Activated T-helper 9 cell treated with anti-CD3 and anti-CD28 coated beads, Interleukin-2, amount 50 U/mL, for 16 hours (primary cell): ENCODE results near the gene KIRREL2.
"Not testable (repeated sequence)": the region's sequence is repeated elsewhere in the genome, so short reads cannot be mapped to it uniquely, and the experiment has no call there.

Source experiments
- DNase-seq: peaks from one replicate; pipeline ENCODE4 v3.0.0-alpha.2; 2020; ENCODE audit warnings: low read depth

Gene KIRREL2

DNA sequence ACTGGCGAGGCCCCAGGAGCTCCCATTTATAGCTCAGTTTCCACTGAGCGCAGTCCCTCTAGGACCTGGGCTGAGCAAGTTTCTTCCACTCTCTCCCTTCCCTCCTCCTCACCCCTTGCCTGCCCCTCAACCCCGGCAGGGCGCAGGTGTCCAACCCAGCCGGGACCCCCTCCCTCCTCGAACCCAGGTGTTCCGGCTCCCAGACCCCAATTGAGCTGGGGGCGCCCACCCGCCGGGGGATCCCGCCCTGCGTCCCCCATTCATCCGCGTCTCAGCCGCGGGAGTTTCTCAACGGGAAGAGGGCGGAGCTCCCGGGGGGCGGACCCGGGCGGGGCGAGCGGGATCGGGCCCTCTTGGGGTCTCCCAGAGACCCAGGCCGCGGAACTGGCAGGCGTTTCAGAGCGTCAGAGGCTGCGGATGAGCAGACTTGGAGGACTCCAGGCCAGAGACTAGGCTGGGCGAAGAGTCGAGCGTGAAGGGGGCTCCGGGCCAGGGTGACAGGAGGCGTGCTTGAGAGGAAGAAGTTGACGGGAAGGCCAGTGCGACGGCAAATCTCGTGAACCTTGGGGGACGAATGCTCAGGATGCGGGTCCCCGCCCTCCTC, at the start of gene KIRREL2:
Gene KIRREL2 (plus strand): TSS at position 366 of the 604 bp plus-strand sequence. CDS start 209 bp downstream, at position 575.
- DNase-seq = no peak

DNA sequence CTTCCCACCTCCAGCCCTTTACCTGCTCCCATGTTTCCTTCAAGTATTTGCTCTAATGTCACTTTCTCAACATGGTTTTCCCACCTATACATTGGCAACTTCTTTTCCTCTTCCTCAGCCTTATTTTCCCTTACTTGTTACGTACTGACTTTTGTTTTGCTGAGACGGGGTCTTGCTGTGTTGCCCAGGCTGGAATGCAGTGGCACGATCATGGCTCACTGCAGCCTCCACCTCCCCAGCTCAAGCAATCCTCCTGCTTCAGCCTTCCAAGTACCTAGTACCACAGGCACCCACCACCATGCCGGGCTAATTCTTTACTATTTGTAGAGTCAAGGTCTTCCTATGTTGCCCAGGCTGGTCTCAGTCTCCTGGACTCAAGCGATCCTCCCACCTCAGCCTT, 49.1 kb upstream of the KIRREL2 start:
- DNase-seq = no peak

DNA sequence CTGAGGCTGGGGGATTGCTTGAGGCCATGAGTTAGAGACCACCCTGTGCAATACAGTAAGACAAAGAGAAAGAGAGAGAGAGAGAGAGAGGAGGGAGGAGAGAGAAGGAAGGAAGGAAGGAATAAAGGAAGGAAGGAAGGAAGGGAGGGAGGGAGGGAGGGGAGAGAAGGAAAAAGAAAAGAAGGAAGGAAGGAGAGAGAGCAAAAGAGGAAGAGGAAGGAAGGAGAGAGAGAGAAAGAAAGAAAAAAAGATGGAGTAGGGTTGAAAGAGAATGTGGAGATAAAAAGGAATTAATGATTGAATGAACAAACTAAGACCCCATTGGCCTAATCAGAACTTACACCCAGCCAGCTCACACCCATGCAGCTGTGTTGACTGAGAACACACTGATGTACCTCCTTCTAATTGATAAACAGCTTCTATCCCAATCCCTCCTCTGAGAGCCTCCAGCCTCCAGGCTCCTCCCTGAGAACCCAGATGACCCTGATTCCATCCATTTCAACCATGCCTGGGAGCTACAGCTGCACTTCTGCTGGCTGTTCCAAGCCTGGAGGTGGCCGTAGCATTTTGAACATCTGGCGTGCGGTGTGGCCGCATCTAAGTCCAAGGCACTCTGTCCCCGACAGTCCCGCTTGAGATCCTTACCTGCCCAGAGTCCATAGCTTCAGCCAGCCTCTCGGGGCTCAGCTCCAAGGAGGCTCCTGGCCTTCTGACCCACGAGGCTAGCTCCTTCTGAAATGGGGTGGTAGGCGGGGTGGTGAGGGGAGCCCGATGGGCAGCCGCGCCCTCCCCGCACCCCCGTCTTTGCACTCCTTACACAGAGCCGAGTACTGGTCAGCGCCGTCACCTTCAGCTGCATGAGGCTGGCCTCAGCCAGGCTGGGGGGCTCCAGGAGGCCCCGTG, 45.1 kb upstream of the KIRREL2 start:
- no peak for DNase-seq

DNA sequence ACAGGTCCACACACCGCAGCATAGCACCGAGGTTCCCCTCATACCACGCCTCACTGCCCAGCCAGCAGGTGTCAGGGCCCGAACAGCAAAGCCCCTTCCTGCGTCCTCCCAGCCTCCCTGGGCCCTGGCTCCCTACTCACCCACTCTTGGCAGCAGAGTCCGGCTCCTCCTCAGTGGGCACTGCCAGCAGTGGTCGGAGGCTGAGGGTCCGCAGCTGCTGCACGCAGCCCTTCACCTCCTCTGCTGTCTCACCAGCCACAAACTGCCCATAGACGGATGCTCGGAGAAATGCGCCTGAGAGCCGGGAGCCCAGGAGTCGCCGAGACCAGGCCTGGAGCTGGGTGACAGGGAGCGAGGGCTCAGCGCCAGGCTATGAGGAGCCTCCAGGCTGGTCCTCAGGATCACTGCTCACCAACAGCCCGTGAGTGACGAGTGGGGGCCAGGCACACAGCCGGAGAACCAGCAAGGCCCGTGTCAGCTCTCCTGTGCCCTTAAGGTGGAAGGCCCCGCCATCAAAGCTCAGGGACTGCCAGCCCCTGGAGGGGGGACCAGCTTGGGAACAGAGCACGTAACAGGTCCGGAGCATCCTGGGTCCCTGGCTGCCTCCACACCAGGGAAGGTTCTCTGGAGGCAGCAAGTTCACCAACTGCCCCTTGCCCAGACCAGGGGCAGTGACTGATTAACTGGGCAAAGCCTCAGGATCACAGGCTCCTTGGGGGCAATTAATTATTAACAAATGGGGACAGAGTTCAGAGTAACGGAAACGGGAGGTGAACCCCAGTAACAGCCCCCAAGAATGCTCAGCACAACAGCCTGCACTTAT, 44.3 kb upstream of the KIRREL2 start, which contains the start of gene PRODH2:
Gene PRODH2 (minus strand): TSS at position 626 of the 823 bp plus-strand sequence. CDS start 40 bp downstream, at position 586.
- DNase-seq = no peak

DNA sequence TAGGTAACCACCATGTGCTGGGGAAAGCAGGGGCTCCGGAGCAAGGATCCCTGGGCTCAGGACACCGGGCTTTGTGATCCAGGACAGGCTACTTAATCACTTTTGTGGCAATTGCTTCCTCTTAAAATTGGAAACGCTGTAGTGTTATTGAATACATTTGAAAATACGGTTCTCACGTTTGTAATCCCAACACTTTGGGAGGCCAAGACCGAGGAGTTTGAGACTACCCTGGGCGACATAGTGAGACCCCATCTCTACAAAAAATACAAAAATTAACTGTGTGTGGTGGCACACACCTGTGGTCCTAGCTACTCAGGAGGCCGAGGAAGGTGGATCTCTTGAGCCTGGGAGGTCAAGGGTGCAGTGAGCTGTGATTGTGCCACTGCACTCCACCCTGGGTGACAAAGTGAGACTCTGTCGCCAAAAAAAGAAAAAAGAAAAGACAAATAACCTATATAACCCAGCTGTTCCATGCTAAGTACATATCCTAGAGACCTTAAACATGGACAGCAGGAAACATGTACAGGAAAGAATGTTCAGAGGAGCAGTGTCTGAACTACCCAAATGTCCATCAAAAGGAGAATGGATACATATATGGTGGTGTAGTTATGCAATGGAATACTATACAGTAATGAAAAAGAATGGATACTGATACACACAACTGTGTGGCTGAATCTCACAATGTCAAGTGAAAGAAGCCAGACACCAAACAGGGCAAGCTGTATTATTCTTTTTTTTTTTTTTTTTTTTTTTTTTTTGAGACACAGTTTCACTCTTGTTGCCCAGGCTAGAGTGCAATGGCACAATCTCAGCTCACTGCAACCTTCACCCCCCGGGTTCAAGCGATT, 43.4 kb upstream of the KIRREL2 start:
- DNase-seq = no peak

DNA sequence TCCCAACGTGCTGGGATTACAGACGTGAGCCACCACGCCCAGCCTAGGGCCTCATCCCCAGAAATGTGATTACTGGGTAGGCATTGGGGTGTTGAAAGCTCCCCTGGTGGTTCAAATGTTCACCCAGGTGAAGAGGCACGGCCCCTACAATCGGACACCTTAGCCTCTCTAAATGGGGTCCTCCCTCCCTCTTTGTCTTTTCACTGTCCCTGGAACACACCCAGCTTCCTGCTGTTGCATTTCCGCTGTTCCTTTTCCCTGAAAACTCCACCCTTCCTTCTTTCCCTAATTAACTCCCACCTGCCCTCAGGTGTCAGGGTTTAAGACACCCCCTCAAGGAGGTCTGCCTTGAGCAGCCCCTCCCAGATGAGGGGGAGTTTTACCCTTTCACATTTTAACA, 40.4 kb upstream of the KIRREL2 start:
- DNase-seq = no peak

DNA sequence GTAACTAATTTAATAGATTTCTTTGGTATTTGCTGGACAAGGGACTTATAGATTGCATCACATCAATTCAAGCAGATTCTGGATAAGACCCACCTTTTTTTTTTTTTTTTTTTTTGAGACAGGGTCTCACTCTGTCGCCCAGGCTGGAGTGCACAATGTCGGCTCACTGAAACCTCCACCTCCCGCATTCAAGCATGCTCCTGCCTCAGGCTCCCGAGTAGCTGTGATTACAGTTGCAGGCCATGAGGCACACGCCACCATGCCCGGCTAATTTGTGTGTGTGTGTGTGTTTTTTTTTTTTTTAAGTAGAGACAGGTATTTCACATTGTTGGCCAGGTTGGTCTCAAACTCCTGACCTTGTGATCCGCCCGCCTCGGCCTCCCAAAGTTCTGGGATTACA, 39.9 kb upstream of the KIRREL2 start:
- no peak for DNase-seq

DNA sequence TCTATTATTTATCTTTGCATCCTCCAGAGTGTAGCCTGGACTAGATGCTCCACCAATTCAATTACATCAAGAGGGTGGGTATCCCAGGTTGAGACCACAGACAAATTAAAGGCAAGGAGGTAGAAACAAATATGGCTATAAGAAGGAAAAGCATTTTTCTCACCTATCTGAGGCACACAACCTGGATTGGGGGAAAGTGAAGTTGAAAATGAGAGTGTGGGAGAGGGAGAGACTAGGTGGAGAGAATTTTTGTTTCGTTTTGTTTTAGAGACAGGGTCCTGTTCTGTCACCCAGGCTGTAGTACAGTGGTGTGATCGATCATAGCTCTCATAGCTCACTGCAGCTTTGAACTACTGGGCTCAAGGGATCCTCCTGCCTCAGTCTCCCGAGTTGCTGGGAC, 38.3 kb upstream of the KIRREL2 start:
- DNase-seq = no peak

DNA sequence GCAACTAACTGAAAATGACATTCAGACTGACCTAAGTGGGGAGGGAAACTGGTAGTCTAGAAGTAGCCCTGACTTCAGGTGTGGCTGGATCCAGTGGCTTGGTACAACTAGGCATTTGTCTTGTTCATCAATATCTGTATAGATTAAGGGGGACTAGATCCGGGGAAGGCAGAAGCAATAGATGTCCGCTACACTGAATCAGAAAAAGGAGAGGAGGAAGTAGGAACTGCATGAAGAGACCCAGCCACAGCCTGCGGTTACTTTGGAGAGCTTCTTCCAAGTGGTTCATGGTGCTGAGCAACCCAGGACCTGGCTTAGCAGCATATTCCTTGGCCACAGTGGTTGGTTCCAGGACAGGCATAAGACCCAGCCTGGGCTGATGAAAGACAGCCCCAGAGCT, 34.1 kb upstream of the KIRREL2 start:
- DNase-seq = no peak

DNA sequence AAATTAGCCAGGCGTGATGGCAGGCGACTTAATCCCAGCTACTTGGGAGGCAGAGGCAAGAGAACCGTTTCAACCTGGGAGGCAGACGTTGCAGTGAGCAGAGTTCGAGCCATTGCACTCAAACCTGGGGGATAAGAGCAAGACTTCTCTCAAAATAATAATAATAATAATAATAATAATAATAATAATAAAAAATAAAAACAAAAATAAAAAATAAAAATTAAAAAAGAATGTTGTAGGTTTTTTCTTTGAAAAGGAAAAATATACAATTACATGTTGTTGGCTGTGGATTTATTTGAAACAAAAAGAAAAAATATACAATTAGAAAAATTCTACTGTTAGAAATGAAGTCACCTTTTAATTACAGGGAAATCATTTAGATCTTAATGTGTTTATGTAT, 32.6 kb upstream of the KIRREL2 start:
- DNase-seq = no peak

DNA sequence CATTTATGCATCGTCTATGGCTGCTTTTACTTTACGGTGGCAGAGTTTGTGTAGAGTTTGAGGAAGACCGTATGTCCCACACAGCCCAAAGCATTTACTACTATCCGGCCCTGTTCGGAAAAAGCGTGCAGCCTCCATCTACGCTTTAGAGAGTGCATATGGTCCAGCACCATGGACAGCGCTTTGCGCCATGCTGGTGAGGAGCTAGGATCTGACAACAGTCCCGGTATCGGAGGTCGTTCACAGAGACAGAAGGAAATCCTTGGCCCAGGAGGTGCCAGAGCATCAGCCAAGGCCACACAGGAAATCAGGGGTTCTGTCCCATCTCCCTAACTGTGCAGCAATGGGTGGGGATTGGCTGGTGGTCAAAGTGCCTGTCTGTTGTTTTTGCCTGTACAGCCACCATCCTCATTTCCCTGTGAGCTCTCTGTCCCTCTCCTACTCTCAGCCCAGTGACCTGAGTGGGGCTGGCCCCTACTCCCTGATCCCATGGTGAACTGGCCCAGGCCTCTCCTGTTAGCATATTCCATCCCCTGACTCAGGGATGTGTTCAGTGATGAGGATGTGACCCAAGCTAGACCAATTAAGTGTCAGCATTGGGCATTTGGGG, 27.9 kb upstream of the KIRREL2 start:
- no peak for DNase-seq

DNA sequence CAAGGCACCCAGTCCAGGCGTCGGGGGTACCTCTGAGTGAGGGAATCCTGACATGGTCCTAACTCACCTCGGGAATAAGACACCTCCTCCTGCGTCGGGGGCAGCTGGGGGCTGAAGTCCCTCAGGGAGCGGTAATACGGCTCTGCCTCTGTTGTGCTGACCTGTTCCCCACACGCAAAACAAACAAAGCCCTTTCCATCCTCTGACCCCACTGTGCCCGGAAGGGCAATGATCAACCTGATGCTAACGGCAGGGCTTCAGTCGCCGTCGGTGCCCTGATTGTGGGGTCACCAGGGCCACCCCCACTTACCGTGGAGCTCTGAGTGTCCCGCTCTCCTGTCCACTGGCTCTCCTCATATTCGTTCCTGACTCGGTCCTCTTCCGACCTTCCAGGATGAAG, 25.7 kb upstream of the KIRREL2 start:
- DNase-seq = no peak

DNA sequence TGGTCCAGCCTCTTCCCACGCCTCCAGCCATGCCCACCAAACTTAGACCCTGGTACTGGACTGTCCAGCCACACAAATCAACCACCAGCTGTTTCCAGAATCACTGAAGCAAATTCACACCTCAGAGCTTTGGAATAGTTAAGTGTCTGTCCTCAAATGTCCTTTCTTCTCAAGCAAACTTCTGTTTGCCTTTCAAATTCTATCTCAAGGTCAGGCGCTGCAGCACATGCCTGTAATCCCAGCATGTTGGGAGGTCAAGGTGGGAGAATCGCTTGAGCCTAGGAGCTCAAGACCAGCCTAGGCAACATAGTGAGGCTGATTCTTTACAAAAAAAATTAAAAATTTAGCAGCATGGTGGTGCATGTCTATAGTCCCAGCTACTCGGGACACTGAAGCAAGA, 24.7 kb upstream of the KIRREL2 start:
- DNase-seq = no peak

DNA sequence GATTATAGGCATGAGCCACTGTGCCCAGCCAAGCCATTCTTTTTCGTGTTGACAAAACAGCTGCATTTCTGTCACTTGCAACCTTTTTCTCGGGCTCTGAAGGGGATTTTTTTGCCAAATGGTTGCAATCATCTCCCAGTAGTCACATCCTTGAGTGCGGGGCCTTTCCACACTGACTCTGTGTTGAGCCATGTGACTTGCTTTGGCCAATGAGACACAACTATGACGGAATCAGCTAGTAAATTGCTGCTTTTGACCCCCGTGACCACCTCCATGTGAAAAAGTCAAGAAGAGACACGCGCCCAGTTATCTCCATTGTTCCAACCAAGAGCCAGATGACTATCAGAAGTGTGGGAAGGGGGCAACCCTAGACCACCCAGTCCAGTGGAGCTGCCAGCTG, 22.7 kb upstream of the KIRREL2 start:
- no peak for DNase-seq

DNA sequence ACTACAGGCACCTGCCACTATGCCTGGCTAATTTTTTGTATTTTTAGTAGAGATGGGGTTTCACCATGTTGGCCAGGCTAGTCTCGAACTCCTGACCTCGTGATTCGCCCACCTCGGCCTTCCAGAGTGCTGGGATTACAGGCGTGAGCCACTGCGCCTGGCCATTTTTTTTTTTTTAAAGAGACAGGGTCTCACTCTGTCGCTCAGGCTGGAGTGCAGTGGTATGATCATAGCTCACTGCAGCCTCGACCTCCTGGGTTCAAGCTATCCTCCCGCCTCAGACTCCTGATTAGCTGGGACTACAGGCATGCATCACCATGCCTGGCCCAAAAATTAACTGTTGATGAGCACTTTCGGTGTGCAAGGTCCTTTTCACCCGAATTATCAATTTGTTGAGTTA, 20.6 kb upstream of the KIRREL2 start:
- not testable (repeated sequence) for DNase-seq

DNA sequence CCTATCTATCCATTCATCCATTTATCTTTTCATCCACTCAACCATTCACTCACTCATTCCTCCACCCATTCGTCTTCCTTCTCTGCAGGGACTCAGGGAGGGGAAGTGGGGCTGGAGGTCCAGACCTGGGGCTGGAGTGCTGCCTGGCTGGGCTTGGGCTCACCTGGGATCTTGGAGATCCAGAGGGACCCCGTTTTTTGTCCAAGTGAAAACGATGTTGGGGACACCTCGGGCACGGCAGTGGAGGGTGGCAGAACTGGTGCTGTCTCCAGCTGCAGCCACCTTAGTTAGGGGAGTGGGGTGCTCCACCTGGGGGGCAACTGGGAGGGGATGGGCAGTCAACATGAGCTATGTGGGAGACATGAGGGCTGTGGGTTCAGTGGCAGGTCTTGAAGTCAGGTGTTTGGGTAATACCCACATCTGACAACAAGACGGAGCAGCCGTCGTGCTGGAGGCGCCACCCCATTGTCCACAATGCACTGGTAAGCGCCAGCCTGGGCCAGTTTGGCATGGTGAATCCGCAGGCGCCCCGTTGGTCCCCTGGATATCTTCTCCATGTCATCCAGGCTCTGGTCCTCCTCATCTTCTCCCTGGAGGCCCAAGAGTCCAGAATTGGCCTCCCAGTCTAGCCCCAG, 14.6 kb upstream of the KIRREL2 start:
- no peak for DNase-seq

DNA sequence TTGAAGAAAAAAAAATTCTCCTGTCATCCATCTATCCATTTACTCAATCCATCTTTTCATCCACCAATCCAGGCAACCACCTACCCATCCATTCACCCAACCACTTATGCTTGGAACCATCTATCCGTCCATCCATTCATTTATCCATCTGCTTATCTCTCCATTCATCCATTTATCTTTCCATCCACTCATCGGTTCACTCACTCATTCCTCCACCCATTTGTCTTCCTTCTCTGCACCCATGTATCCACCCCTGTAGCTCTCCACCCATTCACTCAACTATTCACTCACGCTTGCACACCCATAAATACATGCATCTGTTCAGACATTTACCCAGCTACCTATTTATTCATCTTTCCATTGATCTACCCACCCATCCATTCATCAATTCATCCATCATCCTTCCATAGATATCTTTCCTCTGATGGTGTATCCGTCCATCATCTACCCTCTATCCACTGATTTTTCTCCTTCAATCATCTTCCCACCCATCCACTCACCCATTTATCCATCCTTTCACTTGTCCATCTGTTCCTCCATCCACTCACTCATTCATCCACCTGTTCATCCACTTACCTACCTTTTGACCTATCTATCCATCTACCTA, 13.9 kb upstream of the KIRREL2 start:
- no peak for DNase-seq

DNA sequence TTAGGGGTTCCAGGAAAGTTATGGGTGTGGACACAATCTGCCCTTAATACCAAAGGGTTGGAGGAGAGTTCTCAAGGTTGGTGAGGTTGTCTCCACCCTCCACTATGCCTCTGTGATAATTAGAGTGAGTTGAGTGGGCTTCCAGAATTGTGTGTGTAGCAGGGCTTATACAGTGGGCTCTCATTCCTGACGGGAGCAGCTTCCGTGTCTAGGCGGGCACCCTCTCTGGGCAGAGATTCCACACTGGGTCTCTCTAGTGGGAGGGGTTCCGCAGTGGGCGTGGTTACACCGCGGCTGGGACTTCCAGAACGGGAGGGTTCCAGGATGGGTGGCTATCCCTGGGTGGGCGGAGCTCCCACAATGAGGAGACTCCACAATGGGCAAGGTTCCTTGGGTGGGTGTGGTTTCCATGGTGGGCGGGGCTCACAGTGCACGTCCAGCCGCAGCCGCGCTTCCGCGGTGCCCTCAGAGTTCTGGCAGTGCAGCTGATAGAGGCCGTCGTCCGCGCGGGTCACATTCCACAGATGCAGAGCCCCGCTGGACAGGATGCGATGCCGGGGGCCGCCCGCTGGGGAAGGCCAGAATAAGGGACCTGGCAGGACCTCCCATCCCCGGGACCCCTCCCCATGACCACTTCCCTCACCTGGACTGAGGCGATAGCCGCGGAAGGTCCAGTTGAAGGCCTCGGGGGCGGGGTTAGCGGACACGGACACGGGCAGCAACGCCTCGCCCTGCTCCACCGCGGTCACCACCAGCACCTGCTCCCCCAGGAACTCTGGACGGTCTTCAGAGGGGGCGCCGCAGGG, 12.8 kb upstream of the KIRREL2 start:
- DNase-seq = no peak

DNA sequence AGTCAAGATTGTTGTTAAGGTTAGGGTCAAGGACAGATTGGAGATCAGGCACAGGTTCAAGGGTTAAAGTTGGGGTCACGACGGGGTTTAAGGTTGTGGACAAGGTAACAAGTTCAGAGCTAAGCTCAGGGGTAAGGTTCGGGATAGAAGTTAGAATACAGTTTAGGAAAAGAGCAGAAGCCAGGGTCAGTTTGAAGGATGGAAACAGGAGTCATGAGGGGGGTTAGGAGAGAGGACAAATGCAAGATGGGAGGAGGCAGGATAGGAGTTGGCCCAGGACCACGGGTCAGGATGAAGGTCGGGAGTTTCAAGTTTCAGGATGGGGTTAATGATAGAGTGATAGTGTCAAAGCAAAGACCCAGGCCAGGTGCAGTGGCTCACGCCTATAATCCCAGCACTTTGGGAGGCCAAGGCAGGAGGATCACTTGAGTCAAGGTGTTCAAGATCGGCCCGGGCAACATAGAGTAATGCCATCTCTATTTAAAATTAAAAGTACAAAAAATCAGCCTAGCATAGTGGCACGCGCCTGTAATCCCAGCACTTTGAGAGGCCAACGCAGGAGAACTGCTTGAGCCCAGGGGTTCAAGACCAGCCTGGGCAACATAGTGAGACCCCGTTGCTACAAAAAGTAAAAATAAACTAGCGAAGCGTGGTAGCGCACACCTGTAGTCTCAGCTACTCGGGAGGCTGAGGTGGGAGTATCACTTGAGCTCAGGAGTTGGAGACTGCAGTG, 12.1 kb upstream of the KIRREL2 start:
- DNase-seq = no peak
